ENCODE data around the gene PLEKHA3. TPM values are rescaled to one million over a fixed set of nuclear protein-coding genes. Genes with fewer than 3 reads are reported as not detected.

The PLEKHA3 gene
- total RNA-seq, 3 donors from 2014 or later: 9.8 to 15.2 (median 12.0) TPM

DNA sequence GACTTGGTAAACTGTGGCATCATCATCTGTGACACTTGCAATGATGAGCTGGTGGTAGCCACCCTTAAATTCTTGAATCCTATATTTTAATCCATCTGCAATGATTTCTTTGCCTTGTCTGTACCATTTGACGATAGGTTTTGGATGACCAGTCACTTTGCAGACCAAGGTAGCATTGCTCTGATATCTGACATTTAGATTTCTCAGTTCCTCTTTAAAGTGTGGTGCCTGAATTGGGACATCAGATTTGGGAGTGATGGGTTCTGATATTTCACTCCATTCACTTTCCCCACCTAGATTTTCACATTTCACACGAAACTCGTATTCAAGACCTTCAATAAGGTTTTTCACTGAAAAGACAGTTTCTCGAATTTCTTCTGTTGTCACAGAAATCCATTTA is 55.8 kb downstream of the PLEKHA3 start:
- no peak overlapping the region for H3K27ac ChIP-seq
- H3K36me3 ChIP-seq: no peaks in the 10 kb centered on the region
- no peak overlapping the region for H3K4me3 ChIP-seq
- DNase-seq (ENCODE audit: low spot score in 2 of 2): no peak
- TF ChIP-seq POLR2AphosphoS5 (IDR thresholded peaks at IDR 0.05) (no peak), POLR2A (IDR thresholded peaks at IDR 0.05) (no peak)
- TF ChIP-seq, protein P1, sequence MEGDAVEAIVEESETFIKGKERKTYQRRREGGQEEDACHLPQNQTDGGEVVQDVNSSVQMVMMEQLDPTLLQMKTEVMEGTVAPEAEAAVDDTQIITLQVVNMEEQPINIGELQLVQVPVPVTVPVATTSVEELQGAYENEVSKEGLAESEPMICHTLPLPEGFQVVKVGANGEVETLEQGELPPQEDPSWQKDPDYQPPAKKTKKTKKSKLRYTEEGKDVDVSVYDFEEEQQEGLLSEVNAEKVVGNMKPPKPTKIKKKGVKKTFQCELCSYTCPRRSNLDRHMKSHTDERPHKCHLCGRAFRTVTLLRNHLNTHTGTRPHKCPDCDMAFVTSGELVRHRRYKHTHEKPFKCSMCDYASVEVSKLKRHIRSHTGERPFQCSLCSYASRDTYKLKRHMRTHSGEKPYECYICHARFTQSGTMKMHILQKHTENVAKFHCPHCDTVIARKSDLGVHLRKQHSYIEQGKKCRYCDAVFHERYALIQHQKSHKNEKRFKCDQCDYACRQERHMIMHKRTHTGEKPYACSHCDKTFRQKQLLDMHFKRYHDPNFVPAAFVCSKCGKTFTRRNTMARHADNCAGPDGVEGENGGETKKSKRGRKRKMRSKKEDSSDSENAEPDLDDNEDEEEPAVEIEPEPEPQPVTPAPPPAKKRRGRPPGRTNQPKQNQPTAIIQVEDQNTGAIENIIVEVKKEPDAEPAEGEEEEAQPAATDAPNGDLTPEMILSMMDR (IDR thresholded peaks at IDR 0.05): no peak
- H3K4me1 ChIP-seq: no peaks in the 10 kb centered on the region
- no peaks in the 10 kb centered on the region for H3K9me3 ChIP-seq
- intact Hi-C loops (cut with DNase I; ENCODE audit: low total_unique reads): no loop called here
- no peaks in the 10 kb centered on the region for H3K27me3 ChIP-seq

DNA sequence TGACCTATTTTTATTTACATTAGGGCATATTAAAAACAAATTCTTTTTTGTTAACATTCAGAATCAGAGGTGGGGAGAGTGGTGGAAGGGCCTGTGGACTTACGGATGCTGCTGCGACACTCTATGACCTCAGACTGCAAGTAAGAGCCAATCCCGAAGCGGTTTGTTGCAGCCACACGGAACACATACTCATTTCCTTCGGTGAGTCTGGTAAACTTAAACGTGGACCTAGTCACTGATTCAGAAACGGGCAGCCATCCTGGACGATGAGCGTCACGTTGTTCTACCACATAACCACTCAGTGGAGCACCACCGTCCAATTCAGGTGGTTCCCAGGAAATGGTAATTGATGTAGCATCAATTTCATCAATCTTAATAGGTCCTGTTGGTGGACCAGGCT is 61.9 kb downstream of the PLEKHA3 start:
- intact Hi-C loops (cut with DNase I; ENCODE audit: low total_unique reads): no loop called here

DNA sequence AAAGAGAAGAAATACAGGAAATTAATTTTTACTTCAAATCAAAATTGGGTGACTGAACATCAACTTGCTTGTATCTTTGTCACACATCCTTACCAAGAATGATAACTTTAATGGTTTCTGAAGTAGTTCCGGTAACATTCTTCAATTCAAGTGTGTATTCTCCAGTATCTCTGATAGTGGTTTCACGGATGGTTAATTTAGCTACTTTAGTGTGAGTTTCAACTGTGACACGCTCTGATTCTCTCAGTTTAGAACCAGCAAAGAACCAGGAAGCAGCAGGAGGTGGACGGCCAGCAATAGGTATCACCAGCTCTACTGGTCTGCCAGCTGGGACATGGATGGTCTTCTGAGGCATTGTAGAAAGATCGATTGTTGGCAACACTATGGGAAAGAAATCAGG is 62.3 kb downstream of the PLEKHA3 start:
- TF ChIP-seq, protein P1 (IDR thresholded peaks at IDR 0.05): no peak
- no peak for TF ChIP-seq POLR2AphosphoS5 (IDR thresholded peaks at IDR 0.05)
- TF ChIP-seq POLR2A (IDR thresholded peaks at IDR 0.05): no peak
- Histone ChIP-seq H3K36me3 (no peaks in the 10 kb centered on the region), H3K4me3 (no peak overlapping the region), H3K27me3 (no peaks in the 10 kb centered on the region), H3K4me1 (no peaks in the 10 kb centered on the region), H3K27ac (no peak overlapping the region), H3K9me3 (no peaks in the 10 kb centered on the region)
- no peak for DNase-seq (ENCODE audit: low spot score in 2 of 2)
- intact Hi-C loops (cut with DNase I; ENCODE audit: low total_unique reads): no loop called here

More for the DNA sequence above, 61.9 kb downstream of the PLEKHA3 start:
- no peak overlapping the region for H3K4me3 ChIP-seq
- H3K27ac ChIP-seq: no peak overlapping the region
- no peaks in the 10 kb centered on the region for H3K27me3 ChIP-seq
- TF ChIP-seq POLR2AphosphoS5 (IDR thresholded peaks at IDR 0.05) (no peak), POLR2A (IDR thresholded peaks at IDR 0.05) (no peak)
- TF ChIP-seq, protein P1 (IDR thresholded peaks at IDR 0.05): no peak
- no peak for DNase-seq (ENCODE audit: low spot score in 2 of 2)
- H3K36me3 ChIP-seq: no peaks in the 10 kb centered on the region
- no peaks in the 10 kb centered on the region for H3K4me1 ChIP-seq
- no peaks in the 10 kb centered on the region for H3K9me3 ChIP-seq

DNA sequence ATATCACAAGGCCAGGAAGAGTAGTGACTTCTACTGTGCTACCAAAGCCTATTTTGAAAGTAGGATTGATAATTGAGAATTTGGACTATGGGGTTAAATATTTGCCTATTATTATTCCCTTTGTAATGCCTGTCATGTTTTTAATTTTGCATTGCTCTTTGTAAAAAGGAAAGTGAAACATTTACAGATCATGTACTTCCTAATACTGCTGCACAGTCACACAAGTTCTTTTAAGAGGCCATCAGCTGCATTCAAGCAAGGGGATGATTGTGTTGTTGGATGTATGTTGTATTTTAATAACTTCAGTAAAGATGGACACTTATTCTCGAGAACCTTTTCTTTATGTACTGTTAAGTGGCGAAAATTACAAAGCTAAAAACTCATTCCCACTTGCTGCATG is 70.1 kb downstream of the PLEKHA3 start:
- TF ChIP-seq, protein P1 (IDR thresholded peaks at IDR 0.05): no peak
- TF ChIP-seq POLR2AphosphoS5 (IDR thresholded peaks at IDR 0.05) (no peak), POLR2A (IDR thresholded peaks at IDR 0.05) (no peak)
- Histone ChIP-seq H3K27me3 (no peaks in the 10 kb centered on the region), H3K4me1 (no peaks in the 10 kb centered on the region), H3K36me3 (no peaks in the 10 kb centered on the region), H3K27ac (no peak overlapping the region), H3K4me3 (no peak overlapping the region), H3K9me3 (no peaks in the 10 kb centered on the region)
- no peak for DNase-seq (ENCODE audit: low spot score in 2 of 2)
- intact Hi-C loops (cut with DNase I; ENCODE audit: low total_unique reads): no loop called here

DNA sequence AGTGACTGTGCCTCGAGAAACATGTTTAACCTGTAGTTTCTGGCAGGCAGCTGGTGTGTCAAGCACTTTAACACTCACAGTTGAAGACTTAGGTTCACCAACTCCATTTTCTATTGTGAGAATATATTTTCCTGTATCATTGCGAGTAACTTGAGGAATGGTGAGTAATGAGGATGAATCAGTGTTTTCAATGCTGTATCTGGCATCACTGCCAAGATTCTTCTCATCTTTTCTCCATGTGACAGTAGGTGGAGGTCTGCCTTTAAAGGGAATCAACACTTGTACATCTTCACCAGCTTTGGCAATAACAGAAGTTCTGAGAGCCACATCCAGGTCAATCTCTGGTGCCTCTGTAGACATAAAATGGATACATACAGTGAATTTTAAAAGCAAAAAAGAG is 72.8 kb downstream of the PLEKHA3 start:
- Histone ChIP-seq H3K27ac (no peak overlapping the region), H3K9me3 (no peaks in the 10 kb centered on the region), H3K27me3 (no peaks in the 10 kb centered on the region), H3K4me1 (no peaks in the 10 kb centered on the region), H3K36me3 (no peaks in the 10 kb centered on the region), H3K4me3 (no peak overlapping the region)
- intact Hi-C loops (cut with DNase I; ENCODE audit: low total_unique reads): no loop called here
- DNase-seq (ENCODE audit: low spot score in 2 of 2): no peak
- TF ChIP-seq, protein P1 (IDR thresholded peaks at IDR 0.05): no peak
- TF ChIP-seq POLR2A (IDR thresholded peaks at IDR 0.05) (no peak), POLR2AphosphoS5 (IDR thresholded peaks at IDR 0.05) (no peak)

Other genes starting within 250 kb of the PLEKHA3 start
- 10 to 100 TPM; 61.3 to 73.9 (median 69.1) TPM for gene PRKRA, start 29.3 kb upstream of the PLEKHA3 start, total RNA-seq
- gene PJVK, start 29.1 kb upstream of the PLEKHA3 start, total RNA-seq: 1 to 10 TPM; 5.2 to 9.4 (median 6.9) TPM
- 10 to 100 TPM; 10.5 to 20.8 (median 16.7) TPM for gene FKBP7, start 1.9 kb upstream of the PLEKHA3 start, total RNA-seq